BLaER1 (cell line): ENCODE measurements around the gene BCL3.

ENCODE experiments used
- H3K27ac ChIP-seq: shearing (Covaris generic); formaldehyde crosslinking; 2 replicates; pipeline ENCODE4 v1.8.1; 2022
- H3K27me3 ChIP-seq: shearing (Covaris generic); formaldehyde crosslinking; 2 replicates; pipeline ENCODE4 v1.8.1; 2022
- H3K36me3 ChIP-seq: shearing (Covaris generic); formaldehyde crosslinking; 2 replicates; pipeline ENCODE4 v1.8.1; 2022
- H3K4me1 ChIP-seq: shearing (Covaris generic); formaldehyde crosslinking; 2 replicates; pipeline ENCODE4 v1.8.1; 2022
- H3K4me2 ChIP-seq: shearing (Covaris generic); formaldehyde crosslinking; 2 replicates; pipeline ENCODE4 v1.8.1; 2022
- H3K4me3 ChIP-seq: shearing (Covaris generic); formaldehyde crosslinking; 2 replicates; pipeline ENCODE4 v1.8.1; 2022
- H3K9ac ChIP-seq: shearing (Covaris generic); formaldehyde crosslinking; 2 replicates; pipeline ENCODE4 v1.8.1; 2022
- H3K9me3 ChIP-seq: shearing (Covaris generic); formaldehyde crosslinking; 2 replicates; pipeline ENCODE4 v1.8.1; 2022
- H4K20me1 ChIP-seq: shearing (Covaris generic); formaldehyde crosslinking; 2 replicates; pipeline ENCODE4 v1.8.1; 2022
- Cebpa-rat ChIP-seq: shearing (Covaris generic); IDR thresholded peaks from 2 replicates; pipeline ENCODE4 v1.8.1; 2022

The BCL3 gene

GRCh38 chr19:44782729-44783128, 34.2 kb downstream of the BCL3 start:
- Histone ChIP-seq H3K4me3 (no peak overlapping the region), H3K27ac (no peak overlapping the region), H3K36me3 (no peaks in the 10 kb centered on the region), H3K4me1 (peaks cover 13% of the 10 kb centered on the region), H3K9ac (no peak overlapping the region), H3K9me3 (no peaks in the 10 kb centered on the region), H3K4me2 (no peak overlapping the region), H3K27me3 (no peaks in the 10 kb centered on the region), H4K20me1 (no peaks in the 10 kb centered on the region)
- TF ChIP-seq Cebpa-rat = no peak

GRCh38 chr19:44783545-44783944, 35.0 kb downstream of the BCL3 start:
- Histone ChIP-seq H3K4me3 (no peak overlapping the region), H3K27ac (no peak overlapping the region), H3K4me1 (peaks cover 13% of the 10 kb centered on the region), H3K4me2 (no peak overlapping the region), H3K9me3 (no peaks in the 10 kb centered on the region), H3K9ac (no peak overlapping the region), H4K20me1 (no peaks in the 10 kb centered on the region), H3K36me3 (no peaks in the 10 kb centered on the region), H3K27me3 (no peaks in the 10 kb centered on the region)
- TF ChIP-seq Cebpa-rat = no peak

DNA sequence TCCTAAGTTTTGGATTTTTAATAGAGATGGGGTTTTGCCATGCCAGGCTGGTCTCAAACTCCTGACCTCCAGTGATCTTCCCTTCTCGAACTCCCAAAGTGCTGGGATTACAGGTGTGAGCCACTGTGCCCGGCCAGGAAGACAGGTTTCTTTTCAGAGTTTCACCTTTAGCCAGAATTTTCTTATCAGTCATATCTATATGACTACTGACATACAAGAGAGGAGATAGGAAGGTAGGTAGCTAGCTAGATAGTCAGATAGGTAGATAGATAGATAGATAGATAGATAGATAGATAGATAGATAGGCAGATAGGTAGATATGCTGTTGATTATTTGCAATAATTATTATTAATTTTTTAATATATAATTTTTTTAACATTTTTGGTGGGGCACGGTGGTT, 36.8 kb downstream of the BCL3 start:
- TF ChIP-seq Cebpa-rat = no peak
- no peaks in the 10 kb centered on the region for H3K27me3 ChIP-seq
- H3K4me1 ChIP-seq = peaks cover 13% of the 10 kb centered on the region
- no peaks in the 10 kb centered on the region for H4K20me1 ChIP-seq
- no peak overlapping the region for H3K9ac ChIP-seq
- H3K4me2 ChIP-seq = no peak overlapping the region
- no peak overlapping the region for H3K4me3 ChIP-seq
- H3K36me3 ChIP-seq = no peaks in the 10 kb centered on the region
- H3K27ac ChIP-seq = no peak overlapping the region
- H3K9me3 ChIP-seq = no peaks in the 10 kb centered on the region

DNA sequence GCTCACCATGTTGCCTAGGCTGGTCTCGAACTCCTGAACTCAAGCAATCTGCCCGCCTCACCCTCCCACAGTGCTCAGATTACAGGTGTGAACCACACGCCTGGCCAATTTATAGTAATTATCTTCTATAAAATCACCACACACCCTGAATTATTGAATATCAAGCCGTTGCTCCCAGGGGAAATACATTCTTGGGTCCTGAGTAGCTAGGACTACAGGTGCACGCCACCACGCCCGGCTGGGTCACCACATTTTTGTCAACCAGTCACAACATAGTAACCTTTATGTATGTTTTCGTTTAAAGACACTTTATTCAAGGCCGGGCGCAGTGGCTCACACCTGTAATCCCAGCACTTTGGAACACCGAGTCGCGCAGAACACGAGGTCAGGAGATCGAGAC, 37.5 kb downstream of the BCL3 start:
- H3K4me2 ChIP-seq = no peak overlapping the region
- no peaks in the 10 kb centered on the region for H4K20me1 ChIP-seq
- peaks cover 13% of the 10 kb centered on the region for H3K4me1 ChIP-seq
- H3K9me3 ChIP-seq = no peaks in the 10 kb centered on the region
- no peak overlapping the region for H3K27ac ChIP-seq
- no peak overlapping the region for H3K9ac ChIP-seq
- H3K4me3 ChIP-seq = no peak overlapping the region
- no peaks in the 10 kb centered on the region for H3K36me3 ChIP-seq
- H3K27me3 ChIP-seq = no peaks in the 10 kb centered on the region
- TF ChIP-seq Cebpa-rat = no peak

GRCh38 chr19:44788971-44789370, 40.5 kb downstream of the BCL3 start:
- Histone ChIP-seq H3K9me3 (no peaks in the 10 kb centered on the region), H3K4me3 (no peak overlapping the region), H3K4me1 (peaks cover 35% of the 10 kb centered on the region), H4K20me1 (no peaks in the 10 kb centered on the region), H3K4me2 (no peak overlapping the region), H3K36me3 (no peaks in the 10 kb centered on the region), H3K27ac (no peak overlapping the region), H3K27me3 (no peaks in the 10 kb centered on the region), H3K9ac (no peak overlapping the region)
- TF ChIP-seq Cebpa-rat = no peak

DNA sequence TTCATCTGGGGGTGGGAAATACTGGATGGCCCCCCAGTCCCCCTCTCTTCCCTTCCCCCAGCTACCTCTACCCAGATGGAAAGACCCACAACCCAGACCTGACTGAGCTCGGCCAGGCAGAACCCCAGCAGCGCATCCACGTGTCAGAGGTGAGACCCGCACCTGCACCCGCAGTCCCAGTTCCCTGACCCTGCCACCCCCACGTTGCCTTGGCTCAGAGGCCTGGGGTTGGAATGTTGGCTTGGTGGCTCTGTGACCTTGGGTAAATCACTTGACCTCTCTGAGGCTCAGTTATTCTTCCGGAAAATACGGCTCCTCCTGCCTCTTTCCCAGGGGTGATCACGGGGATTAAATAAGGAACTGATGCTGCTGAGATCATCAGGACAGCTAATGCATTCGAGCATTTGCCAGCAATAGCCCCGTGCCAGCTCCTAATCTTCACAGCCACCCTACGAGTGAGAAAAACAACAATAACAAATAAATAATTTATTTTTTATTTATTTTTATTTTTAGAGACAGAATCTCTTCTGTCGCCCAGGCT, 41.5 kb downstream of the BCL3 start:
- no peak for TF ChIP-seq Cebpa-rat
- H3K27me3 ChIP-seq = no peaks in the 10 kb centered on the region
- 0 out of 2 replicates have a peak overlapping the region, but pooled peaks have one; percentile 18 for H3K27ac ChIP-seq
- peaks cover 36% of the 10 kb centered on the region for H3K4me1 ChIP-seq
- H3K9me3 ChIP-seq = no peaks in the 10 kb centered on the region
- no peaks in the 10 kb centered on the region for H3K36me3 ChIP-seq
- no peak overlapping the region for H3K9ac ChIP-seq
- no peak overlapping the region for H3K4me2 ChIP-seq
- H3K4me3 ChIP-seq = no peak overlapping the region
- no peaks in the 10 kb centered on the region for H4K20me1 ChIP-seq

DNA sequence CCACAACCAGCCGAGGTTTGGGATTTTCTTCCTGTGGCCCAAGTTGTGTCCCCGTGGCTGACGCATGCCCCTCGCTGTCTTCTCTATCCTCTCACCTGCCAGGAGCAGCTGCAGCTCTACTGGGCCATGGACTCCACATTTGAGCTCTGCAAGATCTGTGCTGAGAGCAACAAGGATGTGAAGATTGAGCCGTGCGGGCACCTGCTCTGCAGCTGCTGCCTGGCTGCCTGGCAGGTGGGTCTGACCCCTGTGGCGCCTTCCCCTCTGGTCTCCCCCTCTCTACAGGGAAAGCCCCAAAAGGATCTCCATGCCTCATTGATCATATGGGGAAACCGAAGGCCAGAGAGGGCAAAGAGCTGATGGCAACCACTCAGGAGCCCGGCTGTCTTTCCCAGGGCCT, 43.8 kb downstream of the BCL3 start:
- H3K9me3 ChIP-seq = no peaks in the 10 kb centered on the region
- H3K4me1 ChIP-seq = peaks cover 58% of the 10 kb centered on the region
- peak overlapping the region; percentile 70; the same call in 1 of the 2 replicates for H3K9ac ChIP-seq
- peak overlapping the region; percentile 88 for H3K4me2 ChIP-seq
- no peak overlapping the region for H3K4me3 ChIP-seq
- H4K20me1 ChIP-seq = no peaks in the 10 kb centered on the region
- no peak for TF ChIP-seq Cebpa-rat
- no peaks in the 10 kb centered on the region for H3K27me3 ChIP-seq
- peak overlapping the region; percentile 83 for H3K27ac ChIP-seq
- no peaks in the 10 kb centered on the region for H3K36me3 ChIP-seq

DNA sequence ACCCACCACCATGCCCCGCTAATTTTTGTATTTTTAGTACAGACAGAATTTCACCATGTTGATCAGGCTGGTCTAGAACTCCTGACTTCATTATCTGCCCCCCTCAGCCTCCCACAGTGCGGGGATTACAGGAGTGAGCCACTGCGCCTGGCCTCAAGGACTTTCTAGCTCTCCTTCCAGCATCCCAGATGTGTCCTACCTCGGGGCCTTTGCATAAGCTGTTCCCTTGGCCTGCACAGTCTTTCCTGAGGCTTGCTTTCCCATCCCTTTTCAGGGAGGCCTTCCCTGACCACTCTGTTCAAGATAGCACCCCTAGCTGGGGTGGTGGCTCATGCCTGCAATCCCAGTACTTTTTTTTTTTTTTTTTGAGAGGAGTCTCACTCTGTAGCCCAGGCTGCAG, 46.1 kb downstream of the BCL3 start:
- Histone ChIP-seq H3K9ac (no peak overlapping the region), H3K27me3 (no peaks in the 10 kb centered on the region), H3K4me3 (no peak overlapping the region), H3K4me1 (peaks cover 82% of the 10 kb centered on the region), H3K4me2 (peak overlapping the region; percentile 88), H3K36me3 (no peaks in the 10 kb centered on the region), H3K9me3 (no peaks in the 10 kb centered on the region), H3K27ac (no peak overlapping the region), H4K20me1 (no peaks in the 10 kb centered on the region)
- no peak for TF ChIP-seq Cebpa-rat

DNA sequence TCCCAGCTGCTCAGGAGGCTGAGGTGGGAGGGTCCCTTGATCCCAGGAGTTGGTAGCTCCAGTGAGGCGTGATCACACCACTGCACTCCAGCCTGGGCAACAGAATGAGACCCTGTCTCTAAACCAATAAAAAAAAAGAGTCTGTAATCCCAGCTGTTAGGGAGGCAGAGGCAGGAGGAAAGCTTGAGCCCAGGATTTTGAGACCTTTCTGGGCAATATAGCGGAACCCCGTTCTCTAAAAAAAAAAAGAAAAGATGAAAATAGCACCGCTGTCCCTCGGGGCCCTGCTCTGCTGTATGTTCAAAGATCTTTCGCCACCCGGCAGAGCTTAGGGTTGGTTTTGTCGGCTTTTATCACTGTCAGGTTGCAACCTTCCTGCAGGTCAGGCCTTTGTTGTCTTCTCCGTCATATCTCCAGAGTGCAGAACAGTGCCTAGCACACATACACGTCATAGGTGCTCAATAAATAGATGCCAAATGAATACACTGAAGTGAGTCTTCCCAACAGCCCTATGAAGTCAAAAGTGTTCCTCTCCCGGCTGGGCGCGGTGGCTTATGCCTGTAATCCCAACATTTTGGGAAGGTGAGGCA, 47.0 kb downstream of the BCL3 start:
- 0 out of 2 replicates have a peak overlapping the region, but pooled peaks have one; percentile 11 for H3K4me3 ChIP-seq
- H3K4me2 ChIP-seq = peak overlapping the region; percentile 88
- H3K9me3 ChIP-seq = no peaks in the 10 kb centered on the region
- peaks cover 90% of the 10 kb centered on the region for H3K4me1 ChIP-seq
- peak overlapping the region; percentile 78 for H3K27ac ChIP-seq
- no peak overlapping the region for H3K9ac ChIP-seq
- H4K20me1 ChIP-seq = no peaks in the 10 kb centered on the region
- TF ChIP-seq Cebpa-rat = no peak
- no peaks in the 10 kb centered on the region for H3K27me3 ChIP-seq
- no peaks in the 10 kb centered on the region for H3K36me3 ChIP-seq

DNA sequence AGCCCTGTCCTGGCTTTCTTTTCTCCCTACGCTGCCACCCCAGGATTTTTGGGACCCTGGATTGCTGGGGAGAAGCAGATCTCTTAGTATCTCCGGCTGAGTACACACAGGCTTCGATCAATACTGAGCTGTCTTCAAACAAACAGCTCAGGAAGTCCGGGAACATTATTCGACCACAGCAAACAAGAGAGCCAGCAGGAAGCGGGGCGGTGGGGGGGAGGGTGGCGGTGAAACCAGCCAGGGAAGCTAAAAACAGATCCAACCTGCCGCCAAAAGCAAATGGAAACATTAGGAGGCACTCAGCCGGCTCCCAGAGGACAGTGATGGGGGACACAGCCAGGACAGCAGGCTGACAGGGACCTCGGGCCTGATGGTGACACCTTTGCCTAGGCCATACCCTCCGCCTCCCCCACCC, 48.2 kb downstream of the BCL3 start:
- H3K4me2 ChIP-seq = peak overlapping the region; percentile 88

More for the DNA sequence above, 48.2 kb downstream of the BCL3 start:
- Histone ChIP-seq H3K9me3 (no peaks in the 10 kb centered on the region), H3K9ac (peak overlapping the region; percentile 53), H4K20me1 (no peaks in the 10 kb centered on the region), H3K36me3 (no peaks in the 10 kb centered on the region), H3K27ac (peak overlapping the region; percentile 78), H3K4me1 (peaks cover 91% of the 10 kb centered on the region), H3K4me3 (0 out of 2 replicates have a peak overlapping the region, but pooled peaks have one; percentile 25), H3K27me3 (no peaks in the 10 kb centered on the region)
- no peak for TF ChIP-seq Cebpa-rat
